ENCODE data around the gene GSTK1. TPM values are rescaled to one million over a fixed set of nuclear protein-coding genes. Genes with fewer than 3 reads are reported as not detected.

The GSTK1 gene
- total RNA-seq (2022; extraction: Qiagen RNA extraction; ENCODE audit: low read depth): 109 to 119 TPM (median 117 TPM) in 5 replicates

DNA sequence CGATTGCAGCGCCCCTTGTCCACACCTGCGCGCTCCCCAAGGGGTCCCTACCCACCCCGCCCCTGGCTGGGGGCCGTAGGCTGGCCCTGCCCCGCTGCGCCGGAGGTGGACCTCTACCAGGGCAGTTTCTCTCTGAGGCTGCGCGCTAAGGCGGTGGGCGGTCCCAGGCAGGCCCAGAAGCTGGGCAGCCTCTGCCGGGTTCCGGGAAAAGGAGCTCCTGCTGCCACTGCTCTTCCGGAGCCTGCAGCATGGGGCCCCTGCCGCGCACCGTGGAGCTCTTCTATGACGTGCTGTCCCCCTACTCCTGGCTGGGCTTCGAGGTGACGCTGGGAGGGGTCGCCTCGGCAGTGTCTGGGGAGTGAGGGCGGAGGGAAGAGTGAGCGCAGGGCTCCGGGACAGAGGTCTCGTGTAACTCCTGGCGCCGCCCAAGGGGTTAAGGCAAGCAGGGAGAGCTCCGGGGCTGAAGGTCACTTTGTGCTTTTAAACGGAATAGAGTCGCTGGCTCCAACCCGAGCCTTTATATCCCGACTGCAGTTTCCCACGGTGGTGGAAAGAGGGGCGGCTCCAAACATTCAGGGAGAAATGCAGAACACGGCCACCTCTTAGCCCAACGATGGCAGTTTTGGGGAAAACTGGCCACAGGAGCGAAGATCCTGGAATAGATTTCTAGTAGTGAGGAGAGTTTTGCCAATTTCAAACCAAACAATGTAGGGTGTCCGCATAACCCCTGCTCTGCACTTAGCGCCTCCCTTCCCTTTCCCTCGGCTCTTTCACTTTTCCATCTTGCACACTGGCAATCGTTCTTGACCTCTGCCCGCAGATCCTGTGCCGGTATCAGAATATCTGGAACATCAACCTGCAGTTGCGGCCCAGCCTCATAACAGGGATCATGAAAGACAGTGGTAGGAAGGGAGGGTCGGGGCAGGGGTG, at the start of gene GSTK1:
GSTK1 (plus strand) TSS at position 176 of the 930 bp plus-strand sequence; CDS start at position 249, 73 bp downstream.

DNA sequence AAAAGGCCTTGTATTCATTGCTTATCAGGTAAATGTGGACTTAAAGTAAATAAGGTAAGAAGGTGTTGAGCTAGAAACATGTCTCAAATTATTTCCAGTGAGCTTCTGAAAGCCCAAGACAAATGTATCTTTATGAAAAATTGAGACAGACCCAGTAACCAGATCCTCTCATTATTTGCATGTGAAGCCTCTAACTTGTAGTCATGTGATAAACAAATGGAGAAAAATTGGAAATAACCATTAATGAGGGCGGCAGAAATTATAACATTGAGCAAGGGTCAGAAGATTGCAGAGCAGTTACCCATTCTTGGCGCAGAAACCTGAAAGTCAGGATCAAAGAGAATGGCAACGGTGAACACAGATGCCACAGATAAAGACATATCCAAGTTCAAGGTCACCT, 41.5 kb upstream of the GSTK1 start, which contains the start of gene TAS2R40:
TAS2R40 (plus strand) TSS at position 301 of the 400 bp plus-strand sequence; CDS start at position 343, 42 bp downstream.

DNA sequence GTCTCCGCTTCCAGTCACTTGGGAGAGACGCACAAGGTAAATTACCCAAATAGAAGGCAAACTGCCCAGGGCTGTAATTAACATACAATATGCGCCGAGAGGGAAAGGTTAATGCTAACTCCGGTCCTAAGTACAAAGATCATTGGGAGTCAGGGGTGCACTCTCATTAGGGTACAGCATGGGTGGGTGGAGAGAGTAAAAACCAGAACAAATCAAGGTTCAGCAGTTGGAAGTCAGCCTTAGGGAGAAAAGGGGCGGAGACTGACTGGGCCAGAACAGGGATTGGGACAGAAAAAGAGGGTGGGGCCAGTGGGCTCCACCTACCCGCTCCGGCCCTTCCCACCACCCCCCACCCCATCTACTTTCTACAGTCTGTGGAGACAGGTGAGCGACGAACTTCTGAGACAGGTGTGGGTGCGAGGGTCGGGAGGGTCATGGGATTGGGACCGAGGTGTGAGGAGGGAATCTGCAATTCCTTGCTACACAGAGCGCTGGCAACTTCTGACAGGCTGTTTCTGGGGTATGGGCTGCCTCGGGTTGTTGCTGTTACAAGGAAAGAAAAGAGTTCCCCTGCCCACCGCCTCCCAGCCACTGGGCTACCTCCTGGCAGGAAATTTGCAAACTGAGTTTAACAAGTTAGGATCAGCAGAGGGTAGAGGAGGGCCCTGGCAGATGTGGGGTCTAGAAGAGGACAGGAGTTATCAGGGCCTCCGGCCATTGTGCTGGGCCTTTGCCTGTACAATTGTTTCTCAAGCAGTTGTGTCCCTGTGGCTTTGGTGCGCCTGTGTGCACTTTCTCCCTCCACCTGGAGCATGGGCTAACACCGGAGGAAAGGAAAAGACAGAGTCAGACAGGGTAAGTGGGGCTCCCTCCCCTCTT, 21.6 kb downstream of the GSTK1 start, which contains the start of gene TMEM139:
TMEM139 (plus strand) TSS at position 368 of the 879 bp plus-strand sequence. CDS start 1,000 bp downstream, outside the sequence.

DNA sequence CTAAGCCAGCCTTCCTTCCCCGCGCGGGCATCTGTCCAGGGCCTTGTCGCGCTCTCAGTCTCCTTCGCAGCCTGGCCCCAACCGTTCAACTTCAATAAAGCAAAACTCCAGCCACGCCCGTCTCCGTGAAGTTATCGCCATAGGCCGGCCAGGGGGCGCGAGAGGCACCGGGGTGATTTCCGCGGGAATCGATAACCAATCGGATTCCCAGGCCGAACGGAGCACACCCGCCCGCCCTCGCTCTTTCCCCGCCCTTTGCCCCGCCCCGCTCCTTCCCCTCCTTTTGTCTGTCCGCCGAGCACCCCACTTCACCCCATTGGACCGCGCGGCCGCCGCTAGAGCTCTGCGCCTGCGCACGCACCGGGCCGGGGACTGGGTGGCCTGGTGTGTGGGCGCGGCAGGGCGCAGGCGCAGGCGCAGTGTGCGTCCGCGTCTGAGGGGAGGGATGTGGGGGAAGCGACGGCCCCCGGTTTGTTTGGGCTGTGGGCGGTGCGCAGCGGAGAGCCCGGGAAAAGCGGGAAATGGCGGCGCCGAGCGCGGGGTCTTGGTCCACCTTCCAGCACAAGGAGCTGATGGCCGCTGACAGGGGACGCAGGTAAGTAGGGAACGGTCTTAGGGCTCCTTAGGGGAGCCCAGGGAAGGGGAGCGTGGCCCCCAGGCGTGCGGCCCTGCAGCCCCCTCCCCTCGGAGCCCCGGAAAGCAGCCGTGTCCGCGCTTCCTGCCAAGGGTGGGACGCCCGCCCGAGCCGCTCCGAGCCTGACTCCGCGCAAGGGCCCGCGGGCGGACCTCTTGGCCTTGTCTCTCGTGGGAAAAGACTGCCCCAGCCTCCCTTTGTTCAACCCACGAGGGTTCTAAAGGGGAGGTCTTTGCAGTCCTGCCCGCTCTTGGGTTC, 24.9 kb downstream of the GSTK1 start, which contains the start of gene CASP2:
CASP2 (plus strand) TSS at position 417 of the 892 bp plus-strand sequence; CDS start at position 522, 105 bp downstream.

DNA sequence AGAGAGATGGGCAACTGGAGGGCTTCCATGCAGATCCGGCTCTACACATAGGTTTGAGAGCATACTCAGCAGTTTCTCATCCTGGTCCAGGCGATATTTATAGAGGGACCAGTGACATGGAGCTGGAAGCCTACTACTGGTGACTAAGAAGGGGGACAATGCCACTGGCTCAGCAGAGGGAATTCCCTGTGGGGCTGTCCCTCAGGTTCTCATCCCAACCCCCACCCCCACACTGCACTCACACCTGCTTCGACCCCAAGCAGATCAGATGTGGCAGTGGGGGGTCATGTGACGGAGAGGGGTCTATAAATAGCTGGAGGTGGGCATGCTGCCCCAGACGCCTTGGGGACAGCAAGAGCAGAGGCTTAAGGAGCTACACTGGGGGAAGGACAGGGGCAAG, 52.5 kb downstream of the GSTK1 start, which contains the start of gene CLCN1:
CLCN1 (plus strand) TSS at position 336 of the 400 bp plus-strand sequence. CDS start 102 bp downstream, outside the sequence.

Other genes with a start within 250 kb of the GSTK1 start
- not detected in 5 replicates for gene OR9A2, start 236.3 kb upstream of the GSTK1 start, total RNA-seq (2022; extraction: Qiagen RNA extraction; ENCODE audit: low read depth)
- gene OR6V1, start 211.1 kb upstream of the GSTK1 start, total RNA-seq (2022; extraction: Qiagen RNA extraction; ENCODE audit: low read depth): not detected in 5 replicates
- 0.27 to 0.30 TPM in 2 of 5 replicates, not detected in the others for gene PIP, start 131.4 kb upstream of the GSTK1 start, total RNA-seq (2022; extraction: Qiagen RNA extraction; ENCODE audit: low read depth)
- not detected in 5 replicates for gene TAS2R39, start 80.0 kb upstream of the GSTK1 start, total RNA-seq (2022; extraction: Qiagen RNA extraction; ENCODE audit: low read depth)
- gene TAS2R40, start 41.4 kb upstream of the GSTK1 start, total RNA-seq (2022; extraction: Qiagen RNA extraction; ENCODE audit: low read depth): not detected in 5 replicates
- gene TMEM139, start 21.5 kb downstream of the GSTK1 start, total RNA-seq (2022; extraction: Qiagen RNA extraction; ENCODE audit: low read depth): 0.69 to 1.9 TPM (median 1.2 TPM) in 5 replicates
- gene CASP2, start 24.9 kb downstream of the GSTK1 start, total RNA-seq (2022; extraction: Qiagen RNA extraction; ENCODE audit: low read depth): 18.3 to 23.0 TPM (median 19.6 TPM) in 5 replicates
- 0.03 to 0.08 TPM (median 0.03 TPM) in 3 of 5 replicates, not detected in the others for gene CLCN1, start 52.7 kb downstream of the GSTK1 start, total RNA-seq (2022; extraction: Qiagen RNA extraction; ENCODE audit: low read depth)
- 0.27 to 0.65 TPM (median 0.40 TPM) in 5 replicates for gene FAM131B, start 99.3 kb downstream of the GSTK1 start, total RNA-seq (2022; extraction: Qiagen RNA extraction; ENCODE audit: low read depth)
- gene ZYX, start 117.9 kb downstream of the GSTK1 start, total RNA-seq (2022; extraction: Qiagen RNA extraction; ENCODE audit: low read depth): 151 to 199 TPM (median 194 TPM) in 5 replicates
- gene EPHA1, start 145.4 kb downstream of the GSTK1 start, total RNA-seq (2022; extraction: Qiagen RNA extraction; ENCODE audit: low read depth): 0.15 to 0.29 TPM in 2 of 5 replicates, not detected in the others
- gene TAS2R60, start 180.0 kb downstream of the GSTK1 start, total RNA-seq (2022; extraction: Qiagen RNA extraction; ENCODE audit: low read depth): not detected in 5 replicates
- gene TAS2R41, start 214.4 kb downstream of the GSTK1 start, total RNA-seq (2022; extraction: Qiagen RNA extraction; ENCODE audit: low read depth): not detected in 5 replicates